ENCODE measurements around the gene CASZ1.

The CASZ1 gene

DNA sequence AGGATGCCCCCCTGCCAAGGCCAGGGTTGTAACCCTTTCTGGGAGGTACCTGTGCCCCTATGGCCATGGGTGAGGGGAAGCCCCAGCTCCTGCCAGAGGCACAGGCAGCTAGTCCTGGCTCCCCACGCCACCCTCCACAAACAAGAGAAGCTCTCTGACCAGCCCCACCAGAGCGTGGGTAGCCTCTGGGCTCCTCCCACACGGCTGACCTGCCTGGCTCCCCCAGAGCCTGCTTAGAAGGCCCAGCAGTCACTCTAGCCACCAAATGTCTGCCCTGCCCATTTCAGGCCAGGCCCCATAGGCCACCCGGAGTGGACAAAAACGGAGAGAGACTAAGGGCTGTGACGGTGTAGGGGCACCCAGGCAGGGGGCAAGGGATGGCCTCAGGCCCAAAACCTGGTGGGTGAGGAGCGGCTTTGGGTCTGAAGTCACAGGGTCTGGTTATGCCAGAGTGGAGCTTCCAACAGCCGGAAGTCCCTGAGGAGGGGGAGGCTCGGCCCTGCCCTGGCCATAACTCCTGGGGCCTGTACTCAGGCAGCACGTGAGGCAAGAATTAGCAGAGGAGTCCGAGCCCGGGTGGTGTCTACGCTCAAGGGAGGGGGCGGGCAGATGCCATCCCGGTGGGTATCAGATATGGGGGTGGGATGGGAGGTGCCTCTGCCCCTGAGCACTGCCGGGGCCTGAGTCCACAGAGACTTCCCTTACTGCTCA lies 155.4 kb downstream of the CASZ1 start:
- no peaks in the 10 kb centered on the region for H3F3A ChIP-seq (ENCODE audit: insufficient read depth)
- no peak overlapping the region for H3K9ac ChIP-seq (ENCODE audit: low read length)
- H3K79me2 ChIP-seq (ENCODE audit: insufficient read depth, low read length) = no peaks in the 10 kb centered on the region
- H4K20me1 ChIP-seq (ENCODE audit: low read depth, low read length) = no peaks in the 10 kb centered on the region
- H3K9me2 ChIP-seq (replicated peaks; ENCODE audit: insufficient read depth, low read length) = no peaks in the 10 kb centered on the region
- H2AFZ ChIP-seq (ENCODE audit: low read depth, low read length, severe bottlenecking) = no peak overlapping the region
- no peak overlapping the region for H3K4me2 ChIP-seq (ENCODE audit: low read depth, low read length, poor library complexity, severe bottlenecking)
- no peaks in the 10 kb centered on the region for H3K36me3 ChIP-seq (ENCODE audit: low read length)
- H3K4me3 ChIP-seq (ENCODE audit: insufficient read depth, low read length, poor library complexity, severe bottlenecking) = no peak overlapping the region
- TF ChIP-seq EZH2phosphoT487 (conservative IDR thresholded peaks at IDR 0.05; ENCODE audit: low read length) = no peak
- TF ChIP-seq, protein P1, sequence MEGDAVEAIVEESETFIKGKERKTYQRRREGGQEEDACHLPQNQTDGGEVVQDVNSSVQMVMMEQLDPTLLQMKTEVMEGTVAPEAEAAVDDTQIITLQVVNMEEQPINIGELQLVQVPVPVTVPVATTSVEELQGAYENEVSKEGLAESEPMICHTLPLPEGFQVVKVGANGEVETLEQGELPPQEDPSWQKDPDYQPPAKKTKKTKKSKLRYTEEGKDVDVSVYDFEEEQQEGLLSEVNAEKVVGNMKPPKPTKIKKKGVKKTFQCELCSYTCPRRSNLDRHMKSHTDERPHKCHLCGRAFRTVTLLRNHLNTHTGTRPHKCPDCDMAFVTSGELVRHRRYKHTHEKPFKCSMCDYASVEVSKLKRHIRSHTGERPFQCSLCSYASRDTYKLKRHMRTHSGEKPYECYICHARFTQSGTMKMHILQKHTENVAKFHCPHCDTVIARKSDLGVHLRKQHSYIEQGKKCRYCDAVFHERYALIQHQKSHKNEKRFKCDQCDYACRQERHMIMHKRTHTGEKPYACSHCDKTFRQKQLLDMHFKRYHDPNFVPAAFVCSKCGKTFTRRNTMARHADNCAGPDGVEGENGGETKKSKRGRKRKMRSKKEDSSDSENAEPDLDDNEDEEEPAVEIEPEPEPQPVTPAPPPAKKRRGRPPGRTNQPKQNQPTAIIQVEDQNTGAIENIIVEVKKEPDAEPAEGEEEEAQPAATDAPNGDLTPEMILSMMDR (IDR thresholded peaks at IDR 0.05; ENCODE audit: insufficient read depth, low read length, poor library complexity, severe bottlenecking) = no peak
- no peaks in the 10 kb centered on the region for H3K9me3 ChIP-seq (ENCODE audit: insufficient read depth, low read length)
- no peaks in the 10 kb centered on the region for H3K27me3 ChIP-seq (ENCODE audit: low read length)
- no peak overlapping the region for H3K27ac ChIP-seq (ENCODE audit: low read depth, low read length)

DNA sequence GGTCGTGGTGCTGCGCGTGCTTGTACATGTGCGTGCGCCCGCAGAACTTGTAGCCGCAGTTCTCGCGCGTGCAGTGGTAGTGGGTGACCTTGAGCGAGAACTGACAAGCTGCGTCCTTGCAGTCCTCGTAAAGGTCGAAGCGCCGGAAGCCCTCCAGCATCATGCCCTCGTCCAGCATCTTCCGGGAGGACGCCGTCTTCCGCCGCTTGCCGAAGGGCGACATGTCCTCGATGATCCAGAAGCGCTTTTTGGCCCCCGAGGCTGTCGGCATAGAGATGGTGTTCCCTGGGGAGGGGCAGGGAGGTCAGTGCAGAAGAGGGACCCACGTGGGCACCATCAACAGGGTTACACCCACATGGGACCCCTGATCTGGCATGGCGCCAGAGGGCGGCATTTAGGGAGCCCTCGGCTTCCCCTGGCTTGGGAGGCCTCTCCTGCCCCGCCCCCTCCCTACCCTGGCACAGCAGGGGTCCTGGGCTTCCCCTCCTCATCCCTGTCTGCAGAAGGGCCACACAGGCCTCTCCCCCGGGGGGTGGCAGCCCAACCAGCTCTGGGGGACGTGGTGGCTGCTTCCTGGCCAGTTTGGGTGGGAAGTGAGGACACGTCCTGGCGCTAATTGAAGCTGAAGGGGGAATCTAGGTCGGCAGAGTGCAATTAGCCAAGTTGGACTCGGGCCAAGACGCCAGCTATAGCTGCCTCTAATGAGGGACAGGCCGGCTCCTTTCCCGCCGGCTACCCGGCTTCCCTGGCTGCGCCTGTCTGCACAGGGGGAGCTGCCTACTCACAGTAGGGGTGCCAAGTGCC lies 156.5 kb downstream of the CASZ1 start:
- TF ChIP-seq, protein P1 (IDR thresholded peaks at IDR 0.05; ENCODE audit: insufficient read depth, low read length, poor library complexity, severe bottlenecking) = no peak
- TF ChIP-seq EZH2phosphoT487 (conservative IDR thresholded peaks at IDR 0.05; ENCODE audit: low read length) = no peak
- Histone ChIP-seq H3K27me3 (ENCODE audit: low read length) (no peaks in the 10 kb centered on the region), H3K9me2 (replicated peaks; ENCODE audit: insufficient read depth, low read length) (no peaks in the 10 kb centered on the region), H2AFZ (ENCODE audit: low read depth, low read length, severe bottlenecking) (no peak overlapping the region), H3K4me2 (ENCODE audit: low read depth, low read length, poor library complexity, severe bottlenecking) (no peak overlapping the region), H3K9ac (ENCODE audit: low read length) (no peak overlapping the region), H3K4me3 (ENCODE audit: insufficient read depth, low read length, poor library complexity, severe bottlenecking) (no peak overlapping the region), H3F3A (ENCODE audit: insufficient read depth) (no peaks in the 10 kb centered on the region), H3K9me3 (ENCODE audit: insufficient read depth, low read length) (no peaks in the 10 kb centered on the region), H4K20me1 (ENCODE audit: low read depth, low read length) (no peaks in the 10 kb centered on the region), H3K36me3 (ENCODE audit: low read length) (no peaks in the 10 kb centered on the region), H3K27ac (ENCODE audit: low read depth, low read length) (no peak overlapping the region), H3K79me2 (ENCODE audit: insufficient read depth, low read length) (no peaks in the 10 kb centered on the region)

DNA sequence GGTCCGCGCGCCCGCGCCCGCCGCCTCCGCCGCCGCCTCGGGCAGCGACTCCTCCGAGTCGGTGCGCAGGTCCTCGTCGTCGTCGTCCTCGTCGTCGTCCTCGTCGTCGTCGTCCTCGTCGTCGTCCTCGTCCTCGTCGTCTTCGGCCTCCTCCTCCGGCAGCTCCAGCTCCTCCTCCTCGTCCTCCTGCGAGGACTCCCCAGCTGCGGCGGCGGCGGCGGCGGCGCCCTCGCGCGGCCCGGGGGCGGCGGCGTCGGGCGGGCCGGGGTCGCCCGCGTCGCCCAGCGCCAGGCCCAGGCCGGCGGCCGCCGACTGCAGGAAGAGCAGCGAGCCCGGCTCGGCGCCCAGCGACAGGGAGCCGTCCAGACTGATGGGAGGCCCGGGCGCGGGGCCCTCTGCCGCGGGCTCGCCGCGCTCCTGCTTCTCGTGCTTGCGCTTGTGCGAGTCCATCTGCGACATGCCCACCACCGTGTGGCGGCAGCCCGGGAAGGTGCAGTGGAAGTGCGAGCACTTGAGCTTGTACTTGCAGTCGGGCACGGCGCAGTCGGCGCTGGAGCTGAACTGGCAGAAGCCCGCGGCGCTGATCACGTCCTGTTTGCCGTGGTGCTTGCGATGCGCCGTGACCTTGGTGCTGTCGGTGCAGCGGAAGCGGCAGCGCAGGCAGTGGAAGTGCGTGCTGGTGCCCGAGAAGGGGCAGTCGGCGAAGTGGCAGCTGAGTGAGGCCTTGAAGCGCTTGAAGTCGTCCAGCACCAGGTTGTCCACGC lies 157.3 kb downstream of the CASZ1 start:
- no peak for TF ChIP-seq EZH2phosphoT487 (conservative IDR thresholded peaks at IDR 0.05; ENCODE audit: low read length)
- TF ChIP-seq, protein P1 (IDR thresholded peaks at IDR 0.05; ENCODE audit: insufficient read depth, low read length, poor library complexity, severe bottlenecking) = no peak
- Histone ChIP-seq H3K27ac (ENCODE audit: low read depth, low read length) (no peak overlapping the region), H3K27me3 (ENCODE audit: low read length) (no peaks in the 10 kb centered on the region), H3K79me2 (ENCODE audit: insufficient read depth, low read length) (no peaks in the 10 kb centered on the region), H4K20me1 (ENCODE audit: low read depth, low read length) (no peaks in the 10 kb centered on the region), H3K9me3 (ENCODE audit: insufficient read depth, low read length) (no peaks in the 10 kb centered on the region), H2AFZ (ENCODE audit: low read depth, low read length, severe bottlenecking) (no peak overlapping the region), H3K4me2 (ENCODE audit: low read depth, low read length, poor library complexity, severe bottlenecking) (no peak overlapping the region), H3K9me2 (replicated peaks; ENCODE audit: insufficient read depth, low read length) (no peaks in the 10 kb centered on the region), H3F3A (ENCODE audit: insufficient read depth) (no peaks in the 10 kb centered on the region), H3K9ac (ENCODE audit: low read length) (no peak overlapping the region), H3K4me3 (ENCODE audit: insufficient read depth, low read length, poor library complexity, severe bottlenecking) (no peak overlapping the region), H3K36me3 (ENCODE audit: low read length) (no peaks in the 10 kb centered on the region)
